HG03095 (cell line): ENCODE results near the gene NHSL2.

Experiments
- ATAC-seq: cut with Tn5 transposase; IDR thresholded peaks from one replicate; pipeline ENCODE4 v1.9.1; 2021; ENCODE audit warnings: moderate library complexity; ENCODE audit not compliant: unreplicated experiment

NHSL2 gene

DNA sequence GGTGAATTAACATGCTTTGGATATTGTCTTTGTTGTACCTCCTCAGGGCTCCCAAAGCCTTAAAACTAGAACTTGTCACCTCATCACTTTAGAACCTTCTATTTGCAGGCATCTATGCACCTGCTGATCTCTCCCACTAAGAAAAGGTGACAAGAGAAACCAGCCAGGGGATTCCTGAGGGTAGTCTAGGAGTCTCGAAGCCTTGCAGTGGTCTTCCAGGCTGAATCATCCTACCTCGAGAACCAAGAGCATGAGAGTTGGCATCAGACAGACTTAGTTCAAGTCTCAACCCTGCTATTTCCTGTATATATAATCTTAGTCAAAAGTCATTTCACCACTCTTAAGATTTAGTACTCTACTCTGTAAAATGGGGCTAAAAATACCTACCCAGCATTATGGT, 191.5 kb downstream of the NHSL2 start:
- ATAC-seq, result no peak

DNA sequence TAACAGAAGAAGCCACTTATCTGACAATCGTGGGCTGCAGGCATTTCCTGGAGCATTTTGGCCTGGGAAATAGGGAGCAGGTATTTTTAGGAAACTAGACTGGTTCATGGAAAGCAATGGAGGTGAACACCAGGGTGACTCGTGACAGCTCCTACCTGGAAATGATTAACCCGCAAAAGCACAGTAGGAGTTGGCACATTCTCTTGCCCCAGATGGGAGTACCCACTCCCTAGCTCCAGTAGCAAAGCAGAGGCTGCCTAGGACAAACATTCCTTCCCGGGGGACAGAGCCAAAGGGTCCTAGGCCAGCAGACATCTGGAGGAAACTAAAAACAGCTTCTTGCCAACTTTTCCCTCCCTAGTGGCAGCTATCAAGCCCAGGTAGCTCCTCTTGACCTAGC, 192.1 kb downstream of the NHSL2 start:
- ATAC-seq, result no peak

DNA sequence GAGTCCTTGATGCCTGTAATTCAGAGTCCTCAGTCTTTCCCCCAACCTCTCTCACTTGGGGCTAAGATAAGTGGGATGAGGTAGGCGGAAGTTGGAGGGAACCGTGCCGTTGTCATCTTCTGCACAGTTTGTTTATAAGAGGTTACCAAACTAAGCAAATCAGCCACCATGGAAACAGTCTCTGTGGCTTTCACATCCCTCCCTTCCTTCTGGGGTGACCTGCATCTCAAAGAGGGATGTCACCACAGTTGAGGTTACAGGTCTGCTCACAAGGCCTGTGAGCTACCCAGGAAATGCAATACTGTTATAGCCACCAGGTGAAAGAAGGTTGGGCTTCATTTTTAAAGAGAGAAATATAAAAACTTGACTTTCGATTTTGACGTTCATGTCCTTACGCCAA, 194.8 kb downstream of the NHSL2 start:
- ATAC-seq, result no peak

DNA sequence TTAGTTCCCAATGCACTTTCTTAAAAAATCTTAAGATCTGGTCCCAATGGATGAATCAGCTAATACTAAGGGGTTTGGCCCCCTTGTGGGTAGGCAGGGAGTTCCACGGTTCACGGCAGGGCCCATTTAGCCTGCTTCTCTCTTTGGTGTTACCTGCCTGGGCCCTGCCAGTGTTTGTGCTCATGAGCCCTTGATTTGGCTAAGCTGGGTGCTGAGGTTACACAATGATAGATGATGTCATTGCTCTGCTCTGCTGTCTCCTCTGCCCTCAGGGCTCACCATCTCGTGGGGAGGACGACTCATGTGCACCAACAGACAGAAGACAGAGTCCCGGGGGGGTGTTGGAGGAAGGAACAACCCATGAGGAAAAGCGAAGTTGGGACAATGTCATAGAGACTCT, 196.7 kb downstream of the NHSL2 start:
- no peak for ATAC-seq

DNA sequence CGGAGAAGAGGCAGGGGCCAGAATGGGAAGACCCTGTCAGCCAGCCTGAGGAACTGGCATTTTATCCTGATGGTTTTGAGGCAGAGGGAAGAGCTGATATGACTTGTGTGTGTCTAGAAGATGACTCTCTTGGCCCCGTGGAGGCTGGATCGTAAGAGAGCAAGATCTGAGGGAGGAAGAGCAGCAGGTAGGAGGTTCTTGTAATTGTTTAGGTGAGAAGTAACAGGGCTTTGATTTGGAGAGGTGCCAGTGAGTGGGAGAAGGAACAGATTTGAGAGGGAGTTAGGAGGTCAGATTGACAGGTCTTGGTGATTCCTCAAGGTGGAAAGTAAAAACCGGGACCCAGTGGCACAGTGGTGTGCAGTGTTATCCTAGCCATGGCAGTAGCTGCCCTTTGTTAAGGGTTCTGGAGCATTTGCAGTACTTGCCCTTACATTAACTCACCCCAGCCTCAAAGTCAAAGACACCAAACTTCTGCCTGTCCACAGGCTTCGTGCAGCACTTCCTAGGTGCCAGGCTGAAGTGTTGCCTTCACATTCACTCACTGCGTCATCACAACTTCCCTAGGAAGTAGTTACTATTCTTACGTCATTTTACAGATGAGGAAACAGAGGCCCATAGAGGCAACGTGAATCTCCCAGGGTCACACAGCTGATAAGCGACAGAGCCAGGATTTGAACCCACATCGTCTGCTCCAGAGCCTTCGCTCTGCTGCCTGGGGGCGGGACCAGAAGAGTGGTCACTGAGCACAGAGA, 197.4 kb downstream of the NHSL2 start:
- no peak for ATAC-seq

DNA sequence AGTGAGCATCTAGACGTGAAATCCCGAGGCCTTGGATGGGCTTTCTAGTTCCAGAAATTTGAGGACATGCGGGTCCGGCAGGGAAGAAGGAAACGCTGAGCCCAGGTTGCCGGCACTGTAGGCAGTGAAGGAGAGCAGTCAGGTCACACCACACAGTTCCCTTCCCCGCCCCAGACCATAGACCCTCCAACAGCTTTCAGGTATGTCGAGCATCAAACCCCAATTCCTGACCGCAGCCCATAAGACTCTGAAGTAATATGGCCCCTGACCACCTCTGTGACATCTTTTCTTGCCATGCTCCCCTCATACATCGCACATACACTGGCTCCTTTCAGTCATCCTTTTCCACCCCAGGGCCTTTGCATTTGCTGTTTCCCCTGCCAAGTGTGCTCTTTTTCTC, 198.0 kb downstream of the NHSL2 start:
- no peak for ATAC-seq

DNA sequence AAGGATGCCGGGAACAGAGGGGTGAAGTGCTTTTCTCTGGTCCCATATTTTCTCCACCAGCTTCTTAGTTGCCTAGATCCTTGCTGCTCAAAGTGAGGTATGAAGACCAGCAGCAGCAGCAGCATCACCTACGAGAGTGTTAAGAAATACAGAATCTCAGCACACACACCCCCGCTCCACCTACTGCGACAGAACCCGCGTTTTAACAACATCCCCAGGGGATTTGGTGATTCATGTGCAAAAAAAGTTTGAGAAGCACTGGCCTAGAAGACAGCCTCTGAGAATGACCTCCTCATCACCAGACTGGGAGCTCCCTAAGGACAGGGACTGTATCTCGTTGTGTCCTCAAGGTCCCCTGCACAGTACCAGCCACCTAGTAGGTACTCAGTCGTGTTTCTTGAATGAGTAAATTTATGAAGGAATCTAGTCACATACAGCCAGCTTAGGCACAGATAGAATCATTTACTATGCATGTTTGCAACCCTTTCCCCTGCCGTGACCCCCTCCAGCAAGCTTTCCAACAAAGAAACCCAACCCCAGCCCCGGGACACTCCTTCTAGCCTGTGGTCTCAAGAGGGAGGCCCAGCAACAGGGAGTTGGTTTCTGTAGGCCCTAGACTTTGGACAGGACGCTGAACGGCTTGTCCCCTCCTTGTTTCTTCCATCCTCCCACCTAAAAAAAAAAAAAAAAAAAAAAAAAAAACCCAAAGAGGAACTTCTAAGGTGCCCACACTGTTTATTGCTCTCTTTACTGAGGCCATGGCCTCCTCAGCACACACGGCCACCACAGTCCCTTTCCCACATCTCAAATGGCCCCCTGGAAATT, 199.6 kb downstream of the NHSL2 start:
- no peak for ATAC-seq

DNA sequence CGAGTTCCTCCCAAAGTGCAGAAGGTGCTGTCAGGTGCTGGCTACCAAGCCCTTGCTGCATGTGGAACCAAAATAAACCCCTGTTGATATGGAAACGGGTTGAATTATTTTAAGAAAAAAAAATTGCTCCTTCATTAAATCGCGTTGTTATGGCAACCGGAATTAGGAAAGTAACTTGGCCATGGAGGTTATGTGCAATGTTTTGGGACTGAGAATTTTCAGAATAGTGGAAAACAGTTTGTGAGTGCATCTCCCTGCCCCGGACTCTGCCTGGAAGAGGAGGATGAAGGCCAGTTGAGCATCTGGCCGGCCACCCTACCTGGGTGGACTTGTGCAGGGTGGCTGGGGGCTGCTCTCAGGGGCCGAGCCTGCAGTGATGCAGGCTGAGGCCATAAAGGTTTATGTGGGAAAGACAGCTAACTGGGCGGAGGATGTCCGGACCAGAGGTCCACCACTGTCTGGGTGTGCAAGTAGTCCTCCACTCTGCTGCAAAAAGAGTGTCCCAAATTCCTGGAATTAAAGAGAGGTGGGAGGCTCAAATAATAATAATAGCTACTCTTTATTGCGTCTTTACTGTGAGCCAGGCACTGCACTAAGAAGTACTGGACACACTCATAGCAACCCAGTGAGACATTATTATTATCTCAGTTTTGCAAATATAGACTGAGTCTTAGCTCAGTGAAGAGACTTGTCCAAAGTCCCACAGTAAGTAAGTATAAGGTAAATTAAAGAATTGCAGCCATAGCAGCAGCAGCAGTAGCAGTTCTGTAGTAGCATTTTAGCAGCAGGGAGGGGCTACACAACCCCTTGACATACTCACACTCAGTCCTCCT, 200.4 kb downstream of the NHSL2 start:
- no peak for ATAC-seq

DNA sequence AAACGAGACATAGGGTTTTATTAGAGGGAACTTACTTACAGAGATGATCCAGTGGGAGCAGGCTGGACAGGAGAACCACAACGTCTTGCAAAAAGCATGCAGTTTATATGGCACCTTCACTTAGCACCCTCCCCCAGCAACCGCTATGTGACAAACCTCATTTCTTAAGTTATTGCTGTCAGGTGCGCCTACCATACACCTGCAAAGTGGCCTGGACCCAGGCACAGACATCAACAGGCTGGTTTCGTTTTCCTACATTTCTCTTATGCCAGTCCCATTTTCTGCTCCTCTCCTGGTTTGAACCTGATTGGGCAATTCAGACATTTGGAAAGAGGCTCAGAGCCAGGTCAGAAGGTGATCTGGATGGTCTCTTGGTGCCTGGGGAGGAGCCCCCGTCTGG, 202.8 kb downstream of the NHSL2 start:
- no peak for ATAC-seq

DNA sequence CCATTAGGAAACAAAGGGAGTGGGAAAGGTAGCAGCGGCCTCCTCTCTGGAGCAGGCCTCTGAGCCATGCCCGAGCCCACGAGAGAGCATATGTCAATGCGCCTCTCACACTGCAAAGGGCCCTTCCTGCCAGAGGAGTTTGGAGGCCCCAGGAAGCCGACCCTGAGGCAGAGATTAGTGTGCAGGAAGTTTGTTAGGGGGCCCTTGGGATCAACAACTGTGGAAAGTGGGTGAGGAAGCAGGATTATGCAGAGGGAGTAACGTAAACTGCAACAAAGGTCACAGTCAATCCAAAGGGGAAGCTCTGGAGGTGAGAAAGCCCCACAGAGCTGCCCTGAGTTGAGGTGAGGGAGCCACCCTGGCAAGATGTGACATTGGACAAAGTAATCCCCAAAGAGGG, 203.7 kb downstream of the NHSL2 start:
- ATAC-seq, result no peak

DNA sequence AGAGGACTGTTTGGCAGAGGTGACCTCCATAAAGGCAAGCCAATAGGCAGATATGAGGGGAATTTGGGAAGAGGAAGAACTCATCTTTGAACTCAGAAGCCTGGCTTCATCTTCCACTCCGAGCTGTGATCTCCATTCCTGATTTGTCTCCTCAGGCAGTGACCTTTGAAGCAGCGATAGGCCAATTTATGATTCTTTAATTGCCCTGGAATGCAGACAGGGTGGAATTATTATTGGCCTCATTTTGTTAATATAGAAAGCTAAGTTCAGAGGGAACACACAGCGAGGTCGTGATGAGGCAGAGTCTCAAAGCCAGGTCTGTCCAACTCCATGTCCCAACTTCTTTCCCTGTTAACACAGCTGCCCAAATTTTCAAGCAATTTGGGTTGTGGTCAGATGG, 204.2 kb downstream of the NHSL2 start:
- no peak for ATAC-seq

DNA sequence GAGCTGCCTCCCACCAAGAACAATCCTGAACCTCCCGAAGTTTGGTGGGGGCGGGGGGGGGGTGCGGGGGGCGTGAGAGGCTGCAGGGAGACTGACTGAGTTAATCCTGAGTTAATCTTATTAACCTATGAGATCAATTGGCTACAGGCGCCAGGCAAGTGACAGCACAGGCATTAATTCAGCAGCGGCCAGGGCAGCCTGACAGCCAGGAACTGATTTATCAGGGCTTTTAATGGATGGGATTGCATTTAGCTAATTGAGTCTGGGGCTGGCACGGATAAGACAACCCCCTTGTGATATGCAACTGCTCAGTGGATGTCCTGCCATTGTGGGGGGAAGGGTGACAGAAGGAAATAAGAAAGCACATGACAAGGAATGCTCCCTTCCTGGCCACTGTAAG, 204.7 kb downstream of the NHSL2 start:
- ATAC-seq, result no peak

DNA sequence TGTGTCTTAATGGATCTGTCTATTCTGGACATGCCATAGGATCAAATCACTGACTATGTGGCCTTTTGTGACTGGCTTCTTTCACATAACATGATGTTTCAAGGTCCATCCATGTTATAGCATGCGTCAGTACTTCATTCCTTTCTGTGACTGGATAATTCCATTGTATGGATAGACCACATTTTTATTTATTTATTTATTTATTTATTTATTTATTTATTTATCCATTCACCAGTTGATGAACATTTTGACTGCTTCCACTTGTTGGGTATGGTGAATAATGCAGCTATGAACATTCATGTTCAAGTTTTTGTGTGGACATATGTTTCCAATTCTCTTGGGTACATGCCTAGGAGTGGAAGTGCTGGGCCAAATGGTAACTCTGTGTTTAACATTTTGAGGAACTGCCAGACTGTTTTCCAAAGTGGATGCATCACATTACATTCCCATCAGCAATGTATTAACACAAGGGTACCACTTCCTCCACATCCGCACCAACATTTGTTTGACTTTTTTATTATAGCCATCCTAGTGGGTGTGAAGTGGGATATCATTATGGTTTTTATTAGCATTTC, 207.1 kb downstream of the NHSL2 start:
- ATAC-seq, result no peak

DNA sequence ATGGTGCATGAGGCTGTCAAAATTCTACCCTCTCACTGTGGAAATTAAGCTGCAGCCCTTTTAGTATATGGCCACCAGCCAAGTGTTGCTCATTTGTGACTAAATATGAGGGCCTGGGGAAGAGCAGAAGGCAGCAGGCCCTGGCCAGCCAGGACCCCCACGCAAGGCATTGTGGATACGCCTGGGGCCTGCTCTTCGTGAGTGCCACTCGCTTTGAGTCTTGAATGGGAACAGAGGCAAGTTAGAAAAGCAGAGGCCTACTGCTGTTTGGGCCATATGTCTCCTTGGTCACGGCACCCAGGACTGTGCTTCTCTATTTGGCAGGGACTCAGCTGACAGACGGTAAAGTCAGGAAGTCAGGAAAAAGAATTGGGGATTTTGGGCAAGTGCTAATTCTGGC, 210.2 kb downstream of the NHSL2 start:
- no peak for ATAC-seq

DNA sequence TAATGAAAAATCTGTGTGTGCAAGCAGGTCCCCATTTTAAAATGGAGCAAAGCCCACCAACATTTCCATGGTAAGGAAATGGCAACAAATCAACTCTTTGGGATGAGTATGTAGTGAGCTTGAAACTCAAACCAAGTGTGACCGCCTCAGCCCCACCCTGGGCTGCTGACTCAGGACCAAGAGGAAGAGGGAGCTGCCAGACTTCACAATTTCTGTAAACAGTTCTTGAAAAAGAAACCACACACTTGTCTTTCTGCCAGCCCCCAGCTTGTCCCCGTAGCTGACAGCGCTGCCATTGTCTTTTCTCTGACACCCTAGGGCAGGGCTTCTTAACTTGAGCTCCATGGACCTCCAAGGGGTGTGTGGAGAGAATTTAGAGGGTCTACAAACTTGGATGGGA, 210.7 kb downstream of the NHSL2 start:
- ATAC-seq, result no peak

DNA sequence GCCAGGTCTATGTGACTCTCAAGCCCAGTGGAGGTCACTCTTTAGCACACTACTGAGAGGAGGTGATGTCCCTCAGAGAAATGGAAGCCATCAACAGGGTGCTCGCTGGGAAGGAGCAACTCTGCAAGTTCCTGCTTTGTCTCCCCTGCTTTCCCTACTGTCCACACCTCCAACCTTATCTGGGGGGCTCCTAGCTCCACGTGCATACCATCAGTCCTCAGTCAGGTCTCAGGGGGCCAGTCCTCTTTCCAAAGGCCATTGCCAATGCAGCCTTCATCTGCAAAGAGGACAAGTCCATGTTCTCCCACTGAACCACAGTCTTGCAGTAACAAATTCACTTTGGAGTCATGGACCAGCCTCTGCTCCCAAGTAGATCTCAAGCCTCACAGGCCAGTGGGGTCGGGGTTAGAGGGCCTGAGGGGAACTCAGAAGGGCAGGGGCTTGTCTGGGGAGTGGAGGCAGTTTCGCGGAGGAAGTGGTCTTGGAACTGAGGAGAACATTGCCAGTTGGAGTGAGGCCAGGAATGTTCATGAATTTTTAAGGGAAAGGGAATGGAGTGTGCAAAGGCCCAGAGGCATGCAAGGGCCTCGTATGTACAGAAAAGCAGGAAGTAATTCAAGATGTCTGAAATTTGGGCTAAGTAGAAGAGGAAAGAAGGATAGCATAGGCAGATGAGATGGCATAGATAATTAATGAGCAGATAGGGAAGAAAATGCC, 212.1 kb downstream of the NHSL2 start:
- no peak for ATAC-seq

DNA sequence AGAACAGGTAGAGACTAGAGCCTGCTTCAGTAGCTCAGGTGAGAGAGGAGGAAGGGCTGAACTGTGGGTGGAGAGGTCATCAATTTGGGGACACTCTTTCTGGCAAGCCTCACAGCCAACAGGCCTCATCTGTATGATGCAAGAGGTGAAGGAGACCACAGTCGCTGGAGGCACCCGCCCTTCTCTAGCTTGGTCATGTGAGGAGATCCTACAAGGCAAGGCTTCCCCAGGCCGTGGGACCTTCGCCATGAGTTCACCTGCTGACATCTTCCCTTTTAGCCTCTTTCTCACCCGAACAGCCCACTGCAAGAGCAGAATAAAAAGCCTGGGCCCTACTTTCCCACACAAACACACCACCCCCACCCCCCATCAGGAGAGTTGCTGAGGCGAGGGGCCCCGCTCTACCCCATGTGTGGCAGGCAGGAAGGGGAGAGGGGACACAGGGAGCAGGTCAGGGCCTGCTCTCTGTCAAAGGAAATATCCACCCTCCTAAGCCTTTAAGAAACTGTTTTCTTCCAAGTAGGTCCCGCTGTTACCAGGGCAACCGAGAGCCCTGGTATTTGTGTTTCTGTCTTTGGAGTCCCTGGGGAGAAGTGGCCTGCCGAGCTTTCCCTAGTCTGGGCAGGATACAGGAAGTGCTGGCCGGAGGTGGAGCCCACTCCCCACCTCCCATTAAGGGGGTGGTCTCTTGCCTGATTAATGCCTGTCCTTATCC, 213.0 kb downstream of the NHSL2 start:
- ATAC-seq, result no peak

DNA sequence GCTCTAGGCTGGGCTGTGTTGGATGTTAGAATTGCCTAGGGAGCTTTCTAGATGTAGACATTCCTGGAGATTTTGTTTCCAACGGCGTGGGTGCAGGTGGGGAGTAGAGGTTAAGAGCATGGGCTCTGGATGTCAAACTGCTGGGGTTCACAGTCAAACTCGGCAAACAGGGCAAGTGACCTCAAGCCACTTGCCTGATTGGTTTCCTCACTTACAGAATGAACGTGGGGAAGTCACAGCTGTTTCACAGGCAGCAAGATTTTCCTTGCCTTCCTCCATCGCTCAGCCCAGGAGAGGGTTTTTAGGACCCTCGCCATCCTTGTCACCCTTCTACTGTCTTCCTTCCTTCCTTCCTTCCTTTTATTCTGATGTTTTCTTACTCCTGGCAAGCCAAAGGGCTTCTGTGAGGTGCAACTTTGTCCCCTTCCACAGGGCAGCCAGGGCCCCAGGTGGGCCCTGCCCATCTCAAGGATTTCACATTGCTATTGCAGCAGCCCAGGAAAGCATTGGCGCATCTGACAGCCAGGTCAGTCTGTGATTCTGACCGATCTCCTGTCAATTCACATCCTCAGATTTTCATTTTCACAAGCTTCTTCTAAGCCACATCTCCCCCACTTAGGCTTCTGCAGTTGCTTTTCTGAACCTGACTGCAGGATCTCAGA, 214.0 kb downstream of the NHSL2 start:
- ATAC-seq, result no peak

DNA sequence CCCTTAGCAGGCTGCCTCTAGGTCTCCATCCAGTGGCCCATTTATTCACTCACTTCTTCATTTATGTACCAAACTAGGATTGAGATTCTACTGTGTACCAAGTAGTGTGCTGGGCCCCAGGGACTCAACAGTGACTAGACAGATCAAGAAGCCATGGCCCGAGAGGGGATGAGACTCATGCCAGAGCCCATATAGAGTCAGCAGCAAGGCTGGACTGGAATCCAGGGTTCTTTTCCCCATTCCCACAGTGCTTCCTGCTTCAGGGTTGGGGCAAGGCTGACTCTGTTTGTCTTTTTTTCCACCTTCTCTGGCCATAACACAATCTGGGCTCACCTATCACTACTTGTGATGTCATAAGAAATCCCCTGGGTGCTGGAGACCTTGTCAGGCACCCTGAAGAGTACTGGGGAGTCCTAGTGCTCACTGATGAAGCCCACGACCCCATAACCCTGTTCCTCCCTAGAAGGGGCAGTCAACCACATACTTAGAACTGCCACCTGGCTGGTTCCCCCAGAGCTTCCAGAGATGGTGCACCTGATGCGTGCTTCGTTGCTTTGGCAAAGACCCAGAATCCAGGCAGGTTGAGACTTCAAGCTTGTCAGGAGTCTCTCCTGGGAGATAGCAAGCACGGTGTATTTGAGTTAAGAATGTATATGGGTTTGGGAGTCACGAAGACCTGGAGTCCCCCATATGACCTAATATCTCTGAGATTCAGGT, 214.8 kb downstream of the NHSL2 start:
- ATAC-seq, result no peak
